GM19468 (cell line): ENCODE data around the gene TRPV2.
"Not testable (repeated sequence)": the region's sequence is repeated elsewhere in the genome, so short reads cannot be mapped to it uniquely, and the experiment has no call there.

ENCODE experiments used
- ATAC-seq: cut with Tn5 transposase; IDR thresholded peaks from one replicate; pipeline ENCODE4 v1.9.1; 2021; ENCODE audit warnings: mild to moderate bottlenecking, moderate library complexity, moderate number of reproducible peaks; ENCODE audit not compliant: unreplicated experiment; ENCODE audit errors: extremely low read depth

Gene TRPV2

GRCh38 chr17:16452268-16452667 lies 36.9 kb downstream of the TRPV2 start:
- ATAC-seq: not testable (repeated sequence)

- ATAC-seq: no peak
Measured at GRCh38 chr17:16453493-16453851, 38.1 kb downstream of the TRPV2 start.

- no peak for ATAC-seq
Measured at GRCh38 chr17:16455997-16456741, 40.8 kb downstream of the TRPV2 start.

DNA sequence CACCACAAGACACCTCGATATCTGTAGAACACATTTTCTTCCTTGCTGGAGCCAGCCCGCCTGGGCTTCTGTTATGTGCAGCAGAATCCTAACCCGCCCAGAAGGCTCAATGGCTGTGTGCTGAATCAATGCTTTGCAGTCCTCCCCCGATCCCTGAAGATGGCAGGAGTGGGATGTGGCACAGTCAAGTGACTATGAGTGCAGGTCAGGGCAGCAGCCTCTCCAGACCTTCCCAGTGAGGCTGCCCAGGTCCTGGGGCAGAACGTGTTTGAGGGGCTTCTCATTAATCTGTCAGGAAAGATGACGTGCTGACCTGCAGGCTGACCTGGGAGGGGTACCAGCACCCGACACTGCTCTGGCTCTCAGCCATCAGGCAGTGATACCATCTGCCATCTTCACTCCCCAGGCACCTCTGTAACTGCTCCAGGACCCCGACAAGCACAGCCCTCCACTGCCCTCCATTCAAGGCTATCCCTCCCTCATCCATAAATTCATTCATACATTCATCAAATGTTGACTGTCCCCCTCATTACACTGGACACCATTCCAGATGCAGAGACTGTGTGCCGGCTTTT lies 41.5 kb downstream of the TRPV2 start:
- ATAC-seq: no peak

DNA sequence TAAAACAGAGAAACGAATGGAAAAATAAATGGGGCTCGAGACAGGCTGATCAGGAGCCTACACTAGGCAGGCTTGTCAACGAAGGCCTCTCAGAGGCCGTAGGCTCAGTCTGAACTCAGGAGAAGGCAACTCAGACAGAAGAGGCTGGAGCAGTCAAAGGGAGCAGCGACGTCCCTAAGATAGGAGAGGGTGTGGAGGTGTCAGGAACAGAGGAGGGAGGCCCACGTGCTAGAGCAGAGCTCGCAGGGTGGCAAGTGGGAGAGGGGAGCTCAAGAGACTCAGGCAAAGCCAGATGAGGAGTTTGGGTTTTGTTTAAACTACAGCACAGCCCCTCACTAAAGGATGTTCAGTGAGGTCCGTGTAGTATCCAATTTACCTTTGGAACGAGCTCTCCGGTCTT lies 43.9 kb downstream of the TRPV2 start:
- ATAC-seq: no peak

- ATAC-seq: no peak
Measured at GRCh38 chr17:16459855-16460550, 44.6 kb downstream of the TRPV2 start.

DNA sequence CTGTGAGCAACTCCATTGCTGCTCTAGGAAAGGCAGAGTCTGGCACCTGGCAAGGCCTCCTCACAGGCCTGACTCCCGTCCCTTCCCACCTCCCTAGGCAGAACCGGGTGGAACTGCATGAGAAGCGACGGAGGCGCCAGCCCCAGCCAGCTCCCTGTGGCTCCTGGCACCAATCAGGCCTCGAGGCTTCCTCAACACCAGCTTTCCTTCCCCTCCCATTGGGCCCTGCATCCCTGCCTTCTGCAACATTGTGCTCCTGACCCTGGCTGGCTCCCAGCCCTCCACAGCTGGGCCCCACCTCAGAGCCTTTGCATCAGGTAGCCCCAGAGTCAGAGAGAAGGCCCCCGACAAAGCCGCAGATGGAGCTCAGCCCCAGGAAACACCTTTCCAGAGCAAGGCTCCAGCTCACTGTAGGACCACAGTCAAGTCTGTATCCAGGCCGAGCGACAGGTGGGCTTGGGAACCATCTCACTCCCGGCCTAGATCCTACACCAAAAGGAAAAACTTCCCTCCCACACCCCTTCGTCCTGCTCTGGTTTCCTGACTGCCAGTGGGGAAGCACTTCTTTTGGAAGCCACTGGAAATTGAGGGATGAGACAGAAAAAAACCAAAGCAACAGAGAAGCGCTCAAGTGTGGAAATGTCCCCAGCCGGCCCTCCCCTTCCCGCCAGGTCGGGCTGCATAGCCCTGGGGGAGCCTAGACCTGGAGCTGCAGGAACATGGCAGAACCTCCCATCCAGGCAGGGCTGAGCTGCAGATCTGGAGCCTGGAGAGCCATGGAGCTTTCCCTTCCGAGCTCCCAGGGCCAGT lies 45.6 kb downstream of the TRPV2 start:
- ATAC-seq: no peak

DNA sequence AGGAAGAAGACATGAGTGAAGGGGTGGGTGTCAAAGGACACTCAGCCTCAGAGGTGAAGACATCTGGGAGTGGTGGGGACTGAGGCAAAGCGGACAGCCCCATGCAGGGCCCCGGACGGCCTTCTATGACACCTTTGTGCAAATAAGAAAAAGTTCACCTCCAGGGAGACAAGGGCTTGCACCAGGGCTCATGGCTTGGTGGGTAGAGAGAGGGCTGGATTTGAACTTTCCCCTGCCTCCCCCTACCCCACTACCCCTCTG lies 46.2 kb downstream of the TRPV2 start:
- no peak for ATAC-seq

DNA sequence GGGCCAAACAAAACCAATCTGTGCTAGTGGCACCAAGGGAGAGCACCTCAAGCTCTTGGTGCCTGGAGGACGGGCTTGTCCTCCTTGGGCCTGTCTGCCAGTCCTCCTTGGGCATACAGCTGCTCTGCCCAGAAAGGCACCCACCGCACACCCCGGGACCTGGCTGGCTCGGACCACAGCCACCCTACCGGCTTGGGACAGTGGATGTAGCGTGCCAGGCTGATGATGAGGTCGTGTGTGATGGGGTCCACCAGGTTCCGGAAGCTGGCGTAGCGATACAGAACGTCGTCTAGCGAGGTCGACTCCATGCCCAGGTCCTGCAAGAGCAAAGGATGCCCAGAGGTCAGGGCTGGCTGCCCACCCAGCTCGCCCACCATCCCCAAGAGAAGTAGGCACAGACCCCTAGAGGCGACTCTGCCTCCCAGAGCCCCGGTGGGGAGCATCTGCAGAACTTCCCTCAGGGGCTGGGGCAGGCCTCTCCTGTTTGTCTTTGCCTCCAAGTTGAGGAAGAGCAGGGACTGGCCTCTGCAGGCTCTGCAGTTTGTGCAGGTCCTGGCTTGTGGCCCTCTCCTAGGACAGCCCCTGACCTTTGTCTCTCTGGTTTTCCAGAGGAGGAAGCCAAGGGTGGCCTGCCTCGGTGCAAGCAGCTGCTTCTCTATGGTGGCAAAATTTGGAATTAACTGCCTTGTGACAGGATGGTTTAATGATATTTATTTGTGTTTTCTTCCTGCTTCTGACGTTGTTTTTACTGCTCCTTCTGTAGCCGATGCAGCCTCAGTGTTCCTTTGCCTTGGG lies 46.9 kb downstream of the TRPV2 start:
- ATAC-seq: no peak

DNA sequence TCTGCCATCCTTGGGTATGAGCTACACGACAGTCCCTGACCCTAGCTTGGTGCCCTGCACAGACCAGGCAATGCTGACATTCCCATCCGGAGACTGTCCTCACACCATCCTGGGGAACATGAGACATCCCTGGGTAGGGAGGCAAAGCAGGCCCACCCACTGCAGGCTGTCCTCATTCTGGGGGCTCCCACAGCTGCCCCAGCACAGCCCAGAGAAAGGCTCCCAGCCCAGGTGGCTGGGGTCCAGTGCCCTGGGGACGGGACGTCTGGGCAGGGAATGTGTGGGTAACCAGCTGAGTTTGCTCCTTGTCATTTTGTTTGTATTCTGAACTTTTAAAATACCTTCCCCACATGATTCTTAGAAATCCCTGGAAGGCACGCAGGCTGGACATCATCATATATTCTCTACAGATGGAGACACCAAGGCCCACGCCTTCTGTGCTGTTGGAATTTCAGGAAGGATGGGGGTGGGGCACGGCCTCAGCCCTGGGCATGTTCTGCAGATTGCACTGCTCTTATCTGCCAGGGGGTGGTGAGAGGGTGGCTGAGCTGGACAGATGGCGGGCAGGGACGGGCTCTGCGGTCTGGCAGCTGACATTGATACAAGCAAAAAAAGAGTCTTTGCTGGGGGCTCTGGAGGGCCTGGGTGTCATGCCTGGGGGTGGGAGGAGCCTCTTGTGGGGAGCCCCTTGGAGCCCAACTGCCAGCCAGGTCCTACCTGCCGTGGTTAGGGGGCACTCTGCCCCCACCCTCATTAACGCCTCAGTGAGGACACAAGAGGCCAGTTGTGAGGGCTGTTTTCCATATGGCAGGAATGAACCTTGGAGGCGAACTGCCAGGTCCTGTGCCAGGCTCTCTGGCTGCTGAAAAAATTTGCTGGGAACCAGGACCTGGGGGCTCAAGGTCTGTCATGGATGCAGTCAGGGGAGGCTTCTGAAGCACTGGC lies 48.3 kb downstream of the TRPV2 start:
- no peak for ATAC-seq

DNA sequence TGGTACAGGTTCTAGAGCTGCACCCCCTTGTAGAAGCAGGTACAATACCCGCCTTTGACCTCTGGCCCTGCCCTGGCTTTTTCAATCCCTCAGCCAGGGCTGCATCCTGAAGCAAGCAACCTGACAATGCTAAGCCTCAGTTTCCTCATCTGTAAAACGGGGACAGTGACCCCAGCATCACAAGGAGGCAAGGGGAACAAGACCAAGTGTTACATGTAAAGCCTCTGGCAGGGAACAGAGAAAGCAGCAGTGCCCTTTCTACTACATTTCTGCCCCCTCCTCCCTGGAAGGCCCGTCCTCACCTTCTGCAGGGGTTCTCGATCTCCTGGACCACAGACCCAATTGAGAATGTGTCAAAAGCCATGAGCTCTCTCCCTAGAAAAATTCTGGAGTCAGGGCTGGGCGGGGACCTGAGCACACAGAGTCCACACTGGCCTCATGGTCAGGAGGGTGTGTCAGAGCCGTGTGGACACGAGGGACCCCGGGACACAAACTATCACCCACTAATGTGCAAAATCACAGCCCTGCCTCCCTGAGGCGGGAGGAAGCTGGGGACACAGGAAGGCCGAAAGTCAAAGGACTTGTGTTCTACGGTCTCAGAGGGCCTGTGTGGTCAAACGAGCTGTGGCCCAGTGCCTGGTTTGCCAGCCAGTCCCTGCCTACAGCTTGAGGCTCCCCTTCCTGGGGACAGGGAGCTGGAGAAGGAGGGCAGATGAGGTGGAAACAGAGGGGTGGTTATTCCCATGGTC lies 49.1 kb downstream of the TRPV2 start:
- no peak for ATAC-seq

DNA sequence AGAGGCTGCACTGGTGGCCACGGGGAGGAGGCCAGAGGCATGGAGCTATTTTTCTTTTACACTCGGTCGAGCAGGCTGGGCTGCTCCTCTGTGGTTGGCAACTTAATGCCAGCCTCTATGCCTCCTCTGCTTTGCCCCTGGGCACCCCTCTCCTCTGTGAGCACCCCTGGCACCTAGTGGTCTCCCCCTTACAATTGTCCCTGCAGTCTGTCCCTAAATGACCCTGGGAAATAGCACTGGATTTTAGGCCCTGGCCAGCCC lies 49.6 kb downstream of the TRPV2 start:
- ATAC-seq: no peak

- no peak for ATAC-seq
Measured at GRCh38 chr17:16465861-16466338, 50.5 kb downstream of the TRPV2 start.

DNA sequence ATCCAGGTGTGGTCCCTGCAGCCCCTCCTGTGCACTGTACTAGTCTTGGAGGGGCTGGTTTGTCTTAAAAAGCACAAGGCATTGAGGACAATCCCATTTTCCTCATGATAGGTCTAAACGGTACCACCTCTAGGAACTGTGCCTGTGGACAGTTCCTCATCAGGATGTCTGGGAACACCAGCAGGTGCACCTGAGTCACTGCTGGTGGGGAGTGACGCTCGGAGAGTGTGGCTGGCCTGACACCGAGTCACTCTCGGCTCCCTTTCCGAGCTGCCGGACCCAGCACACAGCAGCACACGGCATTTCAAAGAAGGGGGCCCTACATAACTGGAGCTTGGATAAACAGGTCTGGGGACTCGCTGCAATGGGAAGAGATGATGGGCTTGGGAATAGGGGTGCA lies 51.0 kb downstream of the TRPV2 start:
- ATAC-seq: no peak

DNA sequence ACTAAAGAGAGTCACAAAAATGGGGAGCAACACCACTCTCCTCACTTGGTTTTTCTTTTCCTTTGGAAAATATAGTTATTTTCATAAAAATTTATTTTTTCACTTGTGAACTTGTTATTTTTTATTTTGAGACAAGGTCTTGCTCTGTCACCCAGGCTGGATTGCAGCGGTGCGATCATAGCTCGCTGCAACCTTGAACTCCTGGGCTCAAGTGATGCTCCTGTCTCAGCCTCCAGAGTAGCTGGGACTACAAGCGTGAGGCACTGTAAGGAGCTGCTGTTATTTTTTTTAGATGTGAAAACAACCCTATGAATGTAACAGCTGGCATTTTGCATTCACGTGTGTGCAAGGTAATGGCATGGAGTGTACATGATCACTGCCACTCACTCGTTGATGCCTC lies 51.7 kb downstream of the TRPV2 start:
- no peak for ATAC-seq

- no peak for ATAC-seq
Measured at GRCh38 chr17:16467886-16468285, 52.5 kb downstream of the TRPV2 start.

GRCh38 chr17:16468428-16468992 lies 53.1 kb downstream of the TRPV2 start:
- no peak for ATAC-seq

DNA sequence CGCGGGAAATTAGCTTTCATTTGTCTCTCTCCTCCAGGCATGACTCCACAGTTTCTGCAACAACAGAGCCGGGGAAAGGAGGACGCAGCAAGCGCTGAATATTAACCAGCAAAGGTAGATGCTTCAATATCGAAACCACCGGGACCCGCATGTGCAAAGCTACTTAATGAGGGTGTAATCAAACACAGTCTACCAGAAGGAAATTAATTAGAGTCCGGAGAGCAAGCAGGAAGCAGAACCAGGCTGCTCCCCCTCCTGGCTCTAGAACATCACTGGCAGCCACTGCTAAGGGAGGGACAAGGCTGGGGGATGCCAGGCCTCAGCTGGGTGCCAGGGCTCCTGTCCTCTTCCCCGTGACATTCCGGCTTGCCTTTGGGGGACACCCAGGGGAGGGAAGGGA lies 54.9 kb downstream of the TRPV2 start:
- ATAC-seq: no peak
